GM12801 (cell line): Measurements from ENCODE around the gene SMS.

ENCODE experiments used
- TF ChIP-seq, protein P1 (sequence below): IDR thresholded peaks from one replicate; pipeline ENCODE4 v1.5.1; 2011; ENCODE audit warnings: control low read depth; ENCODE audit not compliant: insufficient read length; ENCODE audit errors: extremely low read depth

The SMS gene

DNA sequence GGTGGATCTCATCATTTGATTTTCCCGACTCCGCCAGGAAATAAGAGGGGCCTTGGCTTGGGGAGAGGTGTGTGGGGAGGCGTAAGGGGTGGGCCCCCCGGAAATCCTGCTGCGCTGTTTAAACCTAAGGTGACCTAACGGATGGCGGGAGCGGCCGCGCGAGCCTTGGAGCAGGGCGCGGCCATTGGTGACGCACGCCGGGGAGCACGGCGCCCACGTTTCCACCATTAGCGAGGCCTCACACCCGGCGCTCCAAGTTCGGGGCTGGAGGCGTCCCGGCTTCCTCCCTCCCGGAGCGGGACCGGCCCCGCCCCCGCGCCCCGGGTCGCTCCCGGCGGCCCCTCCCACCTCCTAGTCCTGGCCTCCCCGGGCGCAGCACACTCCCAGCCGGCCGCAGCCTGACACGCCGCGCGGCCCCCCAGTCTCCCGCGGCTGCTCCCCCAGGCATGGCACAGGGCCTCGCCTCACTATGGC is at the start of gene SMS:
TSS of gene SMS (plus strand) at position 354 of the 474 bp plus-strand sequence. CDS start at position 470, 116 bp downstream.
- TF ChIP-seq, protein P1, sequence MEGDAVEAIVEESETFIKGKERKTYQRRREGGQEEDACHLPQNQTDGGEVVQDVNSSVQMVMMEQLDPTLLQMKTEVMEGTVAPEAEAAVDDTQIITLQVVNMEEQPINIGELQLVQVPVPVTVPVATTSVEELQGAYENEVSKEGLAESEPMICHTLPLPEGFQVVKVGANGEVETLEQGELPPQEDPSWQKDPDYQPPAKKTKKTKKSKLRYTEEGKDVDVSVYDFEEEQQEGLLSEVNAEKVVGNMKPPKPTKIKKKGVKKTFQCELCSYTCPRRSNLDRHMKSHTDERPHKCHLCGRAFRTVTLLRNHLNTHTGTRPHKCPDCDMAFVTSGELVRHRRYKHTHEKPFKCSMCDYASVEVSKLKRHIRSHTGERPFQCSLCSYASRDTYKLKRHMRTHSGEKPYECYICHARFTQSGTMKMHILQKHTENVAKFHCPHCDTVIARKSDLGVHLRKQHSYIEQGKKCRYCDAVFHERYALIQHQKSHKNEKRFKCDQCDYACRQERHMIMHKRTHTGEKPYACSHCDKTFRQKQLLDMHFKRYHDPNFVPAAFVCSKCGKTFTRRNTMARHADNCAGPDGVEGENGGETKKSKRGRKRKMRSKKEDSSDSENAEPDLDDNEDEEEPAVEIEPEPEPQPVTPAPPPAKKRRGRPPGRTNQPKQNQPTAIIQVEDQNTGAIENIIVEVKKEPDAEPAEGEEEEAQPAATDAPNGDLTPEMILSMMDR: no peak

DNA sequence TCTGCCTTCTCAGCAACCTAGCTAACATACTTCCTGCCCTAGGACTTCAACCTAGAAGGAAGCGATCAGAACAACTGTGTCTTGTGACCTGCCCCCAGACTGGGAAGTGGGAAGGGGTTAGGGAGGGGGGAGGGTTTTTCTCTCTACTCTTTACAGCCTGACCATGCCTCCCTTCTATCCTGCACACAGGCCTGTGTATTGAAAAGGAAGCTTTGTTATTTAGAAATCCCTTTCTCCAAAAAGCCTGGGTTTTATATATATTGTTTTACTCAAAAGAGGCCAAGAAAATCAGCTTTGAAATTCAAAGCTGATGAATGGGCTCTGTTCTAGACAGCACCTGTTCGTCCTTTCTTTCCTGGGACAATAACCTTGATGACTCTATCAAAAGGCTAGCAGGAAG is 35.2 kb upstream of the SMS start:
- TF ChIP-seq, protein P1: no peak

DNA sequence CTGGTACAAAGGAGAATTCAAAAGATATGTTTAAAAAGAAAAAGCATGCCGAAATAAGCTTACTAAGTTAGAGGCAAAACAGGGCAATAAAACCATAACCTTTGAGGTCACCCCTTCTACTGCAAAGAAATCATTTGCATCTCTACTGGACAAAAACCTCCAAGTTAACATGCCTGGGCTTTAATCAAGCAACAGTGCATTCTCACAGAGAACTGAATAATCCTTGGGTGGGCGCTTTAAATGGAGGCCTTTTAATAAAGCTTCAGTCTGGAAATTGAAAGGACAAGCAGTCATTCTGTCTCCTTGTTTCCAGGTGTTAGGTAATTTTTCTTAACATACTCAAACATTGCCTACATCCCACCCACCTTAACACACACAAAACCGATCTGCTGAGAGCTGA is 34.6 kb upstream of the SMS start:
- TF ChIP-seq, protein P1: no peak

DNA sequence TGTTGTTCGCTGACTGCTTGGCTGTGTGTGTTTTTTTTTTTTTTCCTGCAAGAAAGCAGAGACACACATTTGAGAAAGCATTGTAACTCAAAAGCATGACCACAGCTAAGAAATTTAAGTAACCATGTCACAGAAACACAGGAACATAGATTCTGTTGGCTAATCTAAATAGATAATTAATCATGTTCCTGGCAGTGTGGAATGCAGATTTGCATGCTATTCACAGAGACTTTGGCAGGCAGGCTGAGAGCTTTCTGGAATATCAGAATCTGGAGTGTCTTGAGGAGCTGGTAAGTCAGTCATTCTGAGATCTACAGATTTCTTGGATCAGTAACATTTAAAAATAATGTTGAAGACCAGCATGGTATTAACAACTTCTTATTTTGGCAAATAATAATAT is 33.2 kb upstream of the SMS start:
- TF ChIP-seq, protein P1: no peak

DNA sequence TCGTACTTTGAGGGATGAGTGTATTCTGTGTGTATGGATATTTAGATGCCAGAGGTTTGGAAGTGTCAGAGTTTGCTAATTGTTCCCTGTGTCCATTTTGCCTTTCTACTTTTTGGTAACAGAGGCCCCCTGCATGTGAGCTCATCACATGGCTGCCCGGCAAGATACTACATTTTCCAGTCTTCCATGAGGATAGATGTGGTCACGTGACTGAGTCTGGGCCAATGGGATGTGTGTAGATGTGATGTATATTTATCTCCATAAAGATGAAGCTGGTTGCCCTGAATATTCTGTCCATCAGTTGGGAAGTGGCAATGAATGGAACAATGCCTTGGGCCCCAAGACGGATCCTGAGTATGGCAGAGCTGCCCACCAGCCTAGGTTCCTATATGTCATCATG is 29.0 kb upstream of the SMS start:
- TF ChIP-seq, protein P1: no peak

DNA sequence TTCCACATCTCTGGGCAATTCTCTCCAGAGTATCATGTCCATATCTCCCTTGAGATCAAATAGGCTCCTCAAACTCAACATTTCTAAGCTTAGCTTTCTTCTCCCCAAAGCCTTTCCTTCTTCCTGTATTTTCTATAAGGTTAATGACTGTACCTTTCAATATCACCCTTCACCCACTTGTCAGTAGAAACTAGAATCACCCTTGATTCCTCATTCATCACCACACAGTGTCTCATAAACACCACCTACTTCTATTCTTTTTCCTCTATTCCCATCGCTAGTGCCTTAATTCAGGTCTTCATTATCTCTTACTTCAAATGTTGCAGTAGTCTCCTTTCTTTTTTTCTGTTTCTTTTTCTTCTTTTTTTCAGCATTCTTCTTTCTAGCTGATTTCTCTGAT is 28.3 kb upstream of the SMS start:
- TF ChIP-seq, protein P1: no peak

DNA sequence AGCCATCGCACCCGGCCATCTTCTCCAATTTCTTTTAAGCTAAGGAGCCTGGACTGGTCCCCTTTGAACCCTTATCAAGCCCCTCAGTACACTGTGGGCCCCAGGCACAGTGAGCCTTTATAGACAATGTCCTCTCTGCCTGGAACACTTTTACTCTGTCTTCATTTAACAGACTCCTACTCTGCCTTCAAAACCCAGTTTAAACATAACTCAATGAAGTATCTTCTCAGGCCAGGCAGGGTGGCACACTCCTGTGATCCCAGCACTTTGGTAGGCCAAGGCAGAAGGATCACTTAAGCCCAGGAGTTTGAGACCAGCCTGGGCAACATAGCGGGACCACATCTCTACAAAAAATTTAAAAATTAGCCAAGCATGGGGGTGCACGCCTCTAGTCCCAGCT is 27.5 kb upstream of the SMS start:
- TF ChIP-seq, protein P1: no peak

DNA sequence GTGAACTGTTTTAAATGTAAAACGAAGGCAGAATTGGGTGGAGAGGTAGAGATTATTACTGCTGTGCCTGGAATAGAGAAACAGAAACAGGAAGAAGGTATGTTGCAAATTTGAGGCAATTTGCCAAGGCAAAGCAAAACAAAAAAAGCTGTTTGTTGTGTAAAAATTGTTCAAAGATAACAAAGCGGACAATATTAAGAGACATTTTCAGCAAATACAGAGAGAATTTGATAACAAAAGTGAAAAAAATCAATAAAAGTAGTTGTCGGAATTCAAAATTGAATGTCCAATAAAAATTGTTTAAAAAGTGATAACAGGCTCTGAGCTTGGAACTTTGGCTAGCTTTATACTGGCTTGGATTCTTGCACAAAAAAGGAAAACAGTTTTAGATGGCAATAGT is 14.4 kb upstream of the SMS start:
- TF ChIP-seq, protein P1: no peak
